Dermis microvascular lymphatic vessel endothelial cell (primary cell): ENCODE measurements around the gene ATP11A. TPM values are rescaled to one million over a fixed set of nuclear protein-coding genes. Genes with fewer than 3 reads are reported as not detected.
"Not testable (repeated sequence)": the region's sequence is repeated elsewhere in the genome, so short reads cannot be mapped to it uniquely, and the experiment has no call there.

Experiments used
- DNase-seq, 2 donors: peaks; one replicate each; pipeline versions ENCODE4 v3.0.0 to v3.0.0-alpha.2; 2010; ENCODE audit warnings: low read depth in 2 of 2
- total RNA-seq: library from RNA; depleted of rRNA; stranded (reverse); fragments of >200 nt; gene quantifications from 2 replicates; pipeline ENCODE4 v1.2.1, GENCODE V29; 2014

The ATP11A gene
- total RNA-seq, 1 donor from 2014 or later: 11.2 TPM

DNA sequence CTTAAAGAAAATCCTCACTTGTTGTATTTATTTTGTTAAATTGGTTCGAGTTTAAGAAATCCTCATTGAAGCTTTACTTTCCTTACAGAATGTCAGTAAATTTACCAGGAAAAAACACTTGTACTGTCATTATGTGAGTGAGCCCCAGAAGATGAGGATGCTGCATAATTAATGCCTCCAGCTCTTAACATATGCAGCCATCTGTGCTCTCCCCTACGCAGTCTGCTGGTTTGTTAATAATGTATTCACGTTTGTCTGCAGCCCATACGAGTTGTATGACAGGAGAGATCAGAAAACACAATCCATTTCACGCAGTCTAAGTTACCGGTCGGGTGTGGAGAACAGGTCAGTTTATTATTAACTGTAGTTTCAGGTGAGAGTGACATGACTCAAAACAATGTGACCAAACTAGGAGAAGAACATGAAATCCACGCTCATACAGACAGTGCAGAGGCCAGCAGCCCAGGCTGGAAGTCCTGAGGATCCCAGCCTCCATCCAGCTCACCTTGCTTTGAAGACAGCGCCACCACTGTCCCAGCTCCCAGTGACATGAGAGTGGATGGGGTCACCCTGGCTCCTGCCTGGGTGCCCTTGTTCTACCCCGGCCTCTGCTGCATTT, 19.8 kb upstream of the ATP11A start:
- no peak for DNase-seq

- no peak for DNase-seq
Observed at GRCh38 chr13:112670864-112671263, 19.0 kb upstream of the ATP11A start.

DNA sequence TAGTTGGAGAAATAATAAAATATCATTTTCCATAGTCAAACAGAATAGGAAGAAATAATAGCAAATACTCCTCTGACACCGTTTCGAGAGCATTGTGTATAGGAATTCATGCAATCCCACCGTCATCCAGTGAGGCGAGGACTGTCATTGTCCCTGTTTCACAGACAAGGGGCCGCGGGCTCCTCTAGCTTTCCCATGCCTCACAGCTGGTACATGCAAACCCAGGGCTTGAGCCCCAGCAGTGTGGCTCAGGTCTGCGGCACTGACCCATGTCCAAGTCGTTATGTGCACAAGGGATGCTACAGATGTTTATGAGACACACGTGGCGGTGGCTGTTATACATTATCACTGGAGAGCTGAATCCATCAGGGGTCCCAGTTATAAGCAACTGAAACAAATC, 18.5 kb upstream of the ATP11A start:
- DNase-seq: no peak

GRCh38 chr13:112672651-112673284, 17.1 kb upstream of the ATP11A start:
- DNase-seq: no peak

- DNase-seq: no peak
Observed at GRCh38 chr13:112674412-112675365, 15.1 kb upstream of the ATP11A start.

DNA sequence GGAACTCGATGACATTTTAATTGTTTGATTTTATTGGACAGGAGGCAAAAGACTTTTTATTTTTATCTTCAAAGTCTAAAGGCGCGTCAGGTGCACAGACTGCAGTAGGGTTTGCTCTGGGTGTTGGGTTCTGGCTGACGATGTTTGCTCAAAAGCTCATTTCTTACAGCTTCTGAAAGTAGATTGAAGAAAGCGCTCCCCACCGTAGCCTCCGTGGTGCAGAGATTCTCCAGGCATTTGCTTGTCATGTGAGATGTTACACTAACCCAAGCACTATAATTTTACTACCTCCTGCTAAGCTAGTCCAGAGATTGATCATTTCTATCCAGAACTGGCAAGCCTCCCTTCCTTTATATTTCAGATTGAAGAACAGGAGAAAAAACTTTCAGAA, 14.5 kb upstream of the ATP11A start:
- no peak for DNase-seq

DNA sequence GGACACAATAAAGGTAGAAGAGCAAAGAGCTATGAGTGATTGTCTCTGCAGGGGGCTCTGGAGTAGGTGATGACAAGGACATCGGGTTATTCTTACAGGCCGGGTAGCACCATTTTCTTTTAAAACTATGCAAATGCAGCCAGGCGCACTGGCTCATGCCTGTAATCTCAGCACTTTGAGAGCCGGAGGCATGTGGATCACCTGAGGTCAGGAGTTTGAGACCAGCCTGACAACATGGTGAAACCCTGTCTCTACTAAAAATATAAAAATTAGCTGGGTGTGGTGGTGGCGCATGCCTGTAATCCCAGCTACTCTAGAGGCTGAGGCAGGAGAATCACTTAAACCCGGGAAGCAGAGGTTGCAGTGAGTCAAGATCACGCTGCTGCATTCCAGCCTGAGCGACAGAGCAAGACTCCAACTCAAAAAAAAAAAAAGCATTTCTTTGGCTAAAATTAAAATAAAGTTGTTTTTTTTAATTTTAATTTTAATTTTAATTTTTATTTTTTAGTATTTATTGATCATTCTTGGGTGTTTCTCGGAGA, 12.3 kb upstream of the ATP11A start:
- not testable (repeated sequence) for DNase-seq

DNA sequence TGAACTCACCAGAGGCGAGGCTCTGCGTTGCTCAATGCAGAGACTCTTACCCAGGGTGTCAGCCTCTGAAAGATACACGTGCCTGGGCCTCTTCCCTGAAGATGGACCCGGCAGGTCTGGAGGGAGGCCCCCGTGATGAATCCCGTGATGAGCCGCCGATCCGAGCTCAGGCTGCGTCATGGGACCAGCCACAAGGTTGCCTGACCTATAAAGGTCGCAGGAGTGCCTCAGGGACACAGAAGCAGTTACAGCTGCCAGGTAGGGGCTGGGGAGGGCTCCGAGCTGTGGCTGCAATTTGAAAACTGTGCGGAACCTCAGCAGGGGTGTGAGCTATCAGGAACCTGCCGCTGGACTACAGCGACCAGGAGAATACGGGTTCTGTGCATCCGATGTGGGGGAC, 10.5 kb upstream of the ATP11A start:
- no peak for DNase-seq

- no peak for DNase-seq
Observed at GRCh38 chr13:112679932-112680677, 9.7 kb upstream of the ATP11A start.

GRCh38 chr13:112680741-112681360, 9.0 kb upstream of the ATP11A start:
- DNase-seq: no peak

- DNase-seq: no peak
Observed at GRCh38 chr13:112683581-112683980, 6.3 kb upstream of the ATP11A start.

GRCh38 chr13:112684071-112684845, 5.6 kb upstream of the ATP11A start:
- no peak for DNase-seq

- DNase-seq: not testable (repeated sequence)
Observed at GRCh38 chr13:112685189-112685805, 4.5 kb upstream of the ATP11A start.

DNA sequence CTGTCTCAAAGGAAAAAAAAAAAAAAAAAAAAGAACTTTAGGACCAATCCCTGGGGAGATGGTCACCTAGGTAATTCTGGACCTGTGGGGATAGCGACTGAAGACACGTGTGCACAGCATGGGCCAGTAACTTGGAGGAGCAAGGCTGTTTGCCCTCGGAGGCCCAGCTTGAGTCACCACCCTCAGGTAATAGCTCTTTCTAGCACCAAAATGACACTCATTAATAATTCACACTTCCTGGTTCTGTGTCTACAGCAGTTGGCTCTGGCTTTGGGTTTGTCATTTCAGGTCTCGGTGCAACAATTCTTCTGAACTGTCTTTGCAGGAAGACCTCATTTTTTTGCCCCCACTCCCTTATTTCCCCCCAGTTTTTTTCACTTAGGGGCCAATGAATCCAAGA, 3.9 kb upstream of the ATP11A start:
- DNase-seq: no peak

DNA sequence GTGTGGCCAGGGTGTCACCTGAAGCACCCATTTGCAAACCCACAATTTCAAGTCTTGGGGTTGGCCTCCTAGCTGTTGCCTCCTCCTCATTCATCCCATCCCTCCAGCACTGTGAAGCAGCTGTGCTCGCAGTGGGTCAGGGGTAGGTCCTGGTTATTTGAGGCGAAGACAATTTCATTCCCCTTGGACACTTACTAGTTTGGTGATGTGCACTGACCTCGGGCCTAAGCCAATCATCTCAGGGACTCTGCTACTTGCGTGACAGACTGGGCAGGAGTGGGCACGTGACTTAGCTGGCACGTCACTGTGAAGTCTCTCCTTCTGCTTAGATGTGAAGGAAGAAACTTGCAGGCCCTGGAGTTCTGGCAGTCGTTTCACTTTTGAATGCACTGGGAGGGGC, 3.5 kb upstream of the ATP11A start:
- DNase-seq: no peak

GRCh38 chr13:112686987-112687386, 2.9 kb upstream of the ATP11A start:
- no peak for DNase-seq

DNA sequence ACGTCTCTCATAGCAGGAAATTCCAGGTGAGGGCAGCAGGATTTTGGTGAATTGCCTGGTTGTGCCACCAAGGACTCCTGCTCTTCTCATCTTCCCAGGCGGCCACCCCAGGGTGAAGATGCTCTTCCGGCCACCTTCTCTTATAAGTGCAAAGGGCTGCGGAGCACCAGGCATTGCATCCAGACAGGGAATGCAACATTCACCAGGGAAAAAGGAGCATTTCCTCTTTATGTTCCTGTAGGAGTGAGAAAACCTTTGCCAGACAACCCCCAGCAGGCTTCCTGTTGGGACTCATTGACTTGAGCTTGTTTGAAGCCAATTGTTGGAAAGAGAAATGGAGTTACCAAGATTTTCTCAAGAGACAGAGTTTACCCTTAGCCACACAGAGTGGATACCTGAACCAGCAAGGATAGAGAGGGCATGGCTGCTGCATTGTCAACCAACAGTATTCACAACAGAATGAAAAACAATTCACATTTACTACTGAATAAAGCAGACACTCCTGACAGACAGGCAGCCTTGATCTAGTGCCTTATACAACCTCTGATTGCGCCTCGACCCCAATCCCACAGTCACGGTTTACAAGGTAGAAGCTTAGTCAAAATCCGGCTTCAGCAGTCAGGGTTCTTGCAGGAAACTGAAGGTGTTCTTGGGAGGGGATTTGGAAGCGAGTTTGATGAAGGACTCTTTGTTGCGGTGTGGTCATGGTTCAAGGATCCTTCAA, 1.8 kb upstream of the ATP11A start:
- no peak for DNase-seq

GRCh38 chr13:112688560-112689302, 1.1 kb upstream of the ATP11A start:
- DNase-seq: no peak
